Esophagus (tissue), 2 donors: Measurements from ENCODE around the gene AARS2. TPM values are rescaled to one million over a fixed set of nuclear protein-coding genes. Genes with fewer than 3 reads are reported as not detected.

Experiments
- H3K27ac ChIP-seq, 2 donors: one replicate each; pipeline ENCODE4 v1.5.1; 2013; ENCODE audit warnings: low read depth in 2 of 2, mild to moderate bottlenecking in 2 of 2, inconsistent platforms in 1 of 2, low read length in 1 of 2, moderate library complexity in 1 of 2
- H3K27me3 ChIP-seq, 2 donors: one replicate each; pipeline ENCODE4 v1.6.1; 2013; ENCODE audit warnings: low read length in 2 of 2, control low read depth in 1 of 2, mild to moderate bottlenecking in 1 of 2; ENCODE audit not compliant: insufficient read depth in 2 of 2, control insufficient read depth in 1 of 2
- H3K36me3 ChIP-seq, 2 donors: one replicate each; pipeline ENCODE4 v1.6.1; 2013; ENCODE audit warnings: low read length in 1 of 2; ENCODE audit not compliant: control insufficient read depth in 2 of 2, insufficient read depth in 2 of 2
- H3K4me1 ChIP-seq, 2 donors: one replicate each; pipeline ENCODE4 v1.6.1; 2013; ENCODE audit warnings: low read length in 1 of 2; ENCODE audit not compliant: control insufficient read depth in 2 of 2, insufficient read depth in 2 of 2
- H3K4me3 ChIP-seq, 2 donors: one replicate each; pipeline ENCODE4 v1.5.1; 2013; ENCODE audit warnings: low read length in 2 of 2, mild to moderate bottlenecking in 2 of 2, low read depth in 1 of 2, moderate library complexity in 1 of 2
- H3K9me3 ChIP-seq, 2 donors: one replicate each; pipeline ENCODE4 v1.6.1; 2013; ENCODE audit warnings: mild to moderate bottlenecking in 2 of 2, low read depth in 1 of 2, low read length in 1 of 2, moderate library complexity in 1 of 2; ENCODE audit not compliant: control insufficient read depth in 2 of 2, insufficient read depth in 1 of 2
- WGBS, 2 donors: extraction: QIAGEN DNeasy Blood & Tissue Kit; methylation state at CpG; one replicate each; pipeline ENCODE4 v1.1.7; 2013; 5-methylcytosine and 5-hydroxymethylcytosine counted together
- polyA plus RNA-seq, 2 donors: library from polyadenylated mRNA; stranded (reverse); fragments of 200-250 nt; gene quantifications; one replicate each; pipeline ENCODE4 v1.2.3, GENCODE V29; 2013
- donor health status: healthy with polysubstance abuse.
- donor health status: Bipolar disorder and iron deficiency.

The AARS2 gene
- polyA plus RNA-seq, 2 donors = 7.0 to 8.5 TPM

- peaks cover 0 to 6% of the 10 kb centered on the region in 2 donors for H3K4me1 ChIP-seq
- H3K27me3 ChIP-seq = no peaks in the 10 kb centered on the region
- H3K9me3 ChIP-seq = no peaks in the 10 kb centered on the region
- H3K27ac ChIP-seq = no peak overlapping the region
- H3K36me3 ChIP-seq = peaks cover 12 to 38% of the 10 kb centered on the region in 2 donors
- no peak overlapping the region for H3K4me3 ChIP-seq
- WGBS, 2 donors = 48 to 51% methylated on average over 16 of the region's 16 CpGs
These were observed 57.9 kb downstream of the AARS2 start for GRCh38 chr6:44255105-44255808.

GRCh38 chr6:44254191-44255104 is 58.7 kb downstream of the AARS2 start:
- Histone ChIP-seq H3K36me3 (peaks cover 13 to 36% of the 10 kb centered on the region in 2 donors), H3K4me1 (peaks cover 0 to 6% of the 10 kb centered on the region in 2 donors), H3K4me3 (no peak overlapping the region), H3K27ac (no peak overlapping the region), H3K9me3 (no peaks in the 10 kb centered on the region), H3K27me3 (no peaks in the 10 kb centered on the region)
- 71 to 75% methylated on average over 12 of the region's 12 CpGs for WGBS, 2 donors

GRCh38 chr6:44253307-44254101 is 59.6 kb downstream of the AARS2 start:
- Histone ChIP-seq H3K36me3 (peaks cover 16 to 39% of the 10 kb centered on the region in 2 donors), H3K27me3 (no peaks in the 10 kb centered on the region), H3K4me3 (no peak overlapping the region), H3K27ac (no peak overlapping the region), H3K9me3 (no peaks in the 10 kb centered on the region), H3K4me1 (peaks cover 0 to 6% of the 10 kb centered on the region in 2 donors)
- WGBS, 2 donors = 68 to 69% methylated on average over 10 of the region's 10 CpGs

- Histone ChIP-seq H3K27me3 (no peaks in the 10 kb centered on the region), H3K27ac (no peak overlapping the region), H3K4me1 (peaks cover 0 to 6% of the 10 kb centered on the region in 2 donors), H3K9me3 (no peaks in the 10 kb centered on the region), H3K36me3 (peaks cover 16 to 39% of the 10 kb centered on the region in 2 donors), H3K4me3 (no peak overlapping the region)
- WGBS, 2 donors = 87 to 91% methylated on average over 14 of the region's 14 CpGs
These were observed 61.3 kb downstream of the AARS2 start for GRCh38 chr6:44251576-44252524.

- WGBS, 2 donors = 74 to 78% methylated on average over 3 of the region's 3 CpGs
- Histone ChIP-seq H3K36me3 (peaks cover 16 to 39% of the 10 kb centered on the region in 2 donors), H3K27me3 (no peaks in the 10 kb centered on the region), H3K27ac (no peak overlapping the region), H3K4me1 (peaks cover 0 to 1% of the 10 kb centered on the region in 2 donors), H3K4me3 (no peak overlapping the region), H3K9me3 (no peaks in the 10 kb centered on the region)
These were observed 62.4 kb downstream of the AARS2 start for GRCh38 chr6:44250718-44251123.

GRCh38 chr6:44250067-44250717 is 63.0 kb downstream of the AARS2 start:
- Histone ChIP-seq H3K4me1 (peaks cover 0 to 4% of the 10 kb centered on the region in 2 donors), H3K9me3 (no peaks in the 10 kb centered on the region), H3K4me3 (no peak overlapping the region), H3K27me3 (no peaks in the 10 kb centered on the region), H3K36me3 (peaks cover 16 to 38% of the 10 kb centered on the region in 2 donors), H3K27ac (no peak overlapping the region)
- 68 to 71% methylated on average over 6 of the region's 6 CpGs for WGBS, 2 donors

Other genes starting within 250 kb of the AARS2 start
- 10 to 100 TPM; 31.9 to 63.8 TPM for gene MRPL14, start 185.9 kb downstream of the AARS2 start, polyA plus RNA-seq
- 10 to 100 TPM; 21.6 to 37.9 TPM for gene TMEM63B, start 185.8 kb downstream of the AARS2 start, polyA plus RNA-seq
- gene CAPN11, start 154.5 kb downstream of the AARS2 start, polyA plus RNA-seq = under 1 TPM; 0.19 to 0.29 TPM
- gene MYMX, start 96.4 kb downstream of the AARS2 start, polyA plus RNA-seq = under 1 TPM in 1 of 2 donors, not detected in 1; 0.05 TPM
- gene SLC29A1, start 89.8 kb downstream of the AARS2 start, polyA plus RNA-seq = 10 to 100 TPM; 11.6 to 18.5 TPM
- gene HSP90AB1, start 66.2 kb downstream of the AARS2 start, polyA plus RNA-seq = 100 to 1,000 TPM; 129 to 403 TPM
- 10 to 100 TPM in 1 of 2 donors, 1 to 10 TPM in 1; 4.3 to 13.0 TPM for gene SLC35B2, start 55.8 kb downstream of the AARS2 start, polyA plus RNA-seq
- 1 to 10 TPM; 3.8 to 8.1 TPM for gene NFKBIE, start 47.8 kb downstream of the AARS2 start, polyA plus RNA-seq
- gene TMEM151B, start 42.9 kb downstream of the AARS2 start, polyA plus RNA-seq = under 1 TPM in 1 of 2 donors, not detected in 1; 0.06 TPM
- not detected for gene SPATS1, start 29.3 kb upstream of the AARS2 start, polyA plus RNA-seq
- gene CDC5L, start 74.4 kb upstream of the AARS2 start, polyA plus RNA-seq = 1 to 10 TPM; 4.6 to 7.8 TPM